Vagina (tissue), 2 donors: ENCODE measurements around the gene LAIR1.
"Not testable (repeated sequence)": the region's sequence is repeated elsewhere in the genome, so short reads cannot be mapped to it uniquely, and the experiment has no call there.

Experiments
- POLR2A ChIP-seq, 2 donors: fragments of 450-650 bp; IDR thresholded peaks; one replicate each; pipeline ENCODE4 v1.6.1; 2017; ENCODE audit warnings: antibody characterized with exemption in 2 of 2, mild to moderate bottlenecking in 2 of 2, moderate library complexity in 2 of 2
- POLR2AphosphoS5 ChIP-seq, 2 donors: sonication (generic); formaldehyde crosslinking; IDR thresholded peaks; one replicate each; pipeline ENCODE4 v1.9.0; 2017; ENCODE audit warnings: antibody characterized with exemption in 2 of 2, mild to moderate bottlenecking in 2 of 2, low read depth in 1 of 2; ENCODE audit not compliant: insufficient read depth in 1 of 2
- TF ChIP-seq, protein P1 (sequence below), 3 experiments: fragments of 450-650 bp in 2 of 3; fragments of 200-600 bp in 1 of 3; sonication (generic) in 1 of 3; IDR thresholded peaks; one replicate each; pipeline ENCODE4 v1.5.1; 2017 to 2019; ENCODE audit warnings: antibody characterized with exemption in 3 of 3, mild to moderate bottlenecking in 2 of 3, moderate library complexity in 2 of 3

DNA sequence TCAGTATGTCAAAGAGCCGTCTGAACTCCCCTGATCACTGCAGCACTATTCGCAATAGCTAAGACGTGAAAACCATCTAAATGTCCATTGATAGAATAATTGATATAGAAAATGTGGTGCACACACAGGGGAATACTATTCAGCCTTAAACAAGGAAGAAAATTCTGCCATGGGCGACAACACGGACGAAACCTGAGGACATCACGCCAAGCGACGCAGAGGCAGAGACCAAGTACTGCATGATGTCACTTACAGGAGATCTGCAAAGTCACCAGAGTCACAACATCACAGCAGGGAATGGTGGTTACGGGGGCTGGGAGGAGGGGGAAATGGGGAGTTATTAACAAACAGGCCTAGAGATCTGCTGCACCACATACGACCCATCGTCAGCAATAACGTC, 1.1 kb upstream of the LAIR1 start:
- TF ChIP-seq POLR2AphosphoS5 (IDR thresholded peaks at IDR 0.05; ENCODE audit: insufficient read depth in 1 of 2, low read depth in 1 of 2); POLR2A (IDR thresholded peaks at IDR 0.05): not testable (repeated sequence)
- TF ChIP-seq, protein P1, sequence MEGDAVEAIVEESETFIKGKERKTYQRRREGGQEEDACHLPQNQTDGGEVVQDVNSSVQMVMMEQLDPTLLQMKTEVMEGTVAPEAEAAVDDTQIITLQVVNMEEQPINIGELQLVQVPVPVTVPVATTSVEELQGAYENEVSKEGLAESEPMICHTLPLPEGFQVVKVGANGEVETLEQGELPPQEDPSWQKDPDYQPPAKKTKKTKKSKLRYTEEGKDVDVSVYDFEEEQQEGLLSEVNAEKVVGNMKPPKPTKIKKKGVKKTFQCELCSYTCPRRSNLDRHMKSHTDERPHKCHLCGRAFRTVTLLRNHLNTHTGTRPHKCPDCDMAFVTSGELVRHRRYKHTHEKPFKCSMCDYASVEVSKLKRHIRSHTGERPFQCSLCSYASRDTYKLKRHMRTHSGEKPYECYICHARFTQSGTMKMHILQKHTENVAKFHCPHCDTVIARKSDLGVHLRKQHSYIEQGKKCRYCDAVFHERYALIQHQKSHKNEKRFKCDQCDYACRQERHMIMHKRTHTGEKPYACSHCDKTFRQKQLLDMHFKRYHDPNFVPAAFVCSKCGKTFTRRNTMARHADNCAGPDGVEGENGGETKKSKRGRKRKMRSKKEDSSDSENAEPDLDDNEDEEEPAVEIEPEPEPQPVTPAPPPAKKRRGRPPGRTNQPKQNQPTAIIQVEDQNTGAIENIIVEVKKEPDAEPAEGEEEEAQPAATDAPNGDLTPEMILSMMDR (IDR thresholded peaks at IDR 0.05), result not testable (repeated sequence)
